ENCODE data around the gene TAF3. TPM values are rescaled to one million over a fixed set of nuclear protein-coding genes. Genes with fewer than 3 reads are reported as not detected.

Gene TAF3
- total RNA-seq, 1 donor from 2014 or later, result 12.7 TPM

- Histone ChIP-seq H3K4me1 (peaks cover 4% of the 10 kb centered on the region), H3K9me3 (replicated peaks) (no peaks in the 10 kb centered on the region), H3K4me3 (no peak overlapping the region), H3K36me3 (no peaks in the 10 kb centered on the region), H3K27ac (replicated peaks) (no peak overlapping the region), H3K27me3 (ENCODE audit: low read depth) (no peaks in the 10 kb centered on the region)
- intact Hi-C loops (cut with micrococcal nuclease), result no loop called here
- no peak for DNase-seq
- TF ChIP-seq CTCF (IDR thresholded peaks at IDR 0.05; ENCODE audit: borderline replicate concordance), result no peak
These were observed 28.3 kb downstream of the TAF3 start for GRCh38 chr10:7846591-7846990.

- Histone ChIP-seq H3K36me3 (no peaks in the 10 kb centered on the region), H3K4me1 (peaks cover 29% of the 10 kb centered on the region), H3K27ac (replicated peaks) (no peak overlapping the region), H3K9me3 (replicated peaks) (no peaks in the 10 kb centered on the region), H3K27me3 (ENCODE audit: low read depth) (no peaks in the 10 kb centered on the region), H3K4me3 (no peak overlapping the region)
- no peak for DNase-seq
- intact Hi-C loops (cut with micrococcal nuclease), result no loop called here
- TF ChIP-seq CTCF (IDR thresholded peaks at IDR 0.05; ENCODE audit: borderline replicate concordance), result no peak
These were observed 35.0 kb downstream of the TAF3 start for GRCh38 chr10:7853226-7853842.

DNA sequence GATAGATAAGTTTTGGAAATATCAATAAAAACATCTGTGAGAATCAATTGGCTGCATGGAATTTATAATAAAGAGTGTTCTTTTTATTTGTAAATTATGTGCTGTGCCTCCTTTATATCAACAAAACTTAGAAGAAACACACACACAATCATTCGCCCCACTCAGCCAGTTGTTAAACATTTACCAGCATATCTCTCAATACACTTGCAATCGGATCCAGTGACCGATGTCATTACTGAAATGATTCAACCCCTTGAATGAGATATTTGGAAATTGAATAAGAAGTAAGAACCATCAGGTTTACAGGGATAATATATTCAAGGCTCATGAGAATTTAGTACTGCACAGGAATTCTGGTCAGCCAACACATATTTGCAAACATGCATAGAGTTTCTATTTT lies 35.6 kb downstream of the TAF3 start:
- no peak for DNase-seq
- H3K27ac ChIP-seq (replicated peaks), result no peak overlapping the region
- no peaks in the 10 kb centered on the region for H3K9me3 ChIP-seq (replicated peaks)
- intact Hi-C loops (cut with micrococcal nuclease), result no loop called here
- no peak overlapping the region for H3K4me3 ChIP-seq
- no peaks in the 10 kb centered on the region for H3K27me3 ChIP-seq (ENCODE audit: low read depth)
- no peaks in the 10 kb centered on the region for H3K36me3 ChIP-seq
- no peak for TF ChIP-seq CTCF (IDR thresholded peaks at IDR 0.05; ENCODE audit: borderline replicate concordance)
- H3K4me1 ChIP-seq, result peaks cover 29% of the 10 kb centered on the region

- H3K9me3 ChIP-seq (replicated peaks), result no peaks in the 10 kb centered on the region
- no peak overlapping the region for H3K27ac ChIP-seq (replicated peaks)
- peaks cover 29% of the 10 kb centered on the region for H3K4me1 ChIP-seq
- no peaks in the 10 kb centered on the region for H3K27me3 ChIP-seq (ENCODE audit: low read depth)
- DNase-seq, result no peak
- intact Hi-C loops (cut with micrococcal nuclease), result no loop called here
- H3K36me3 ChIP-seq, result no peaks in the 10 kb centered on the region
- no peak for TF ChIP-seq CTCF (IDR thresholded peaks at IDR 0.05; ENCODE audit: borderline replicate concordance)
- H3K4me3 ChIP-seq, result no peak overlapping the region
These were observed 36.9 kb downstream of the TAF3 start for GRCh38 chr10:7855205-7855604.

GRCh38 chr10:7856678-7857077 lies 38.4 kb downstream of the TAF3 start:
- Histone ChIP-seq H3K4me1 (peaks cover 24% of the 10 kb centered on the region), H3K9me3 (replicated peaks) (peaks cover 14% of the 10 kb centered on the region), H3K36me3 (peaks cover 2% of the 10 kb centered on the region), H3K4me3 (no peak overlapping the region), H3K27me3 (ENCODE audit: low read depth) (no peaks in the 10 kb centered on the region), H3K27ac (replicated peaks) (no peak overlapping the region)
- intact Hi-C loops (cut with micrococcal nuclease), result no loop called here
- no peak for TF ChIP-seq CTCF (IDR thresholded peaks at IDR 0.05; ENCODE audit: borderline replicate concordance)
- DNase-seq, result no peak
